CD4-positive, alpha-beta memory T cell (primary cell): ENCODE results near the gene SEMA5B. TPM values are rescaled to one million over a fixed set of nuclear protein-coding genes. Genes with fewer than 3 reads are reported as not detected.
A peak's percentile ranks its signal among the peaks of the same experiment; 100 is the strongest.

Experiments
- CTCF ChIA-PET: fragments of 350-600 bp; sonication (Branson Sonifier 250); formaldehyde crosslinking; loops from one replicate; lab custom pipeline; 2021; ENCODE audit warnings: inconsistent platforms; ENCODE audit not compliant: partially characterized antibody; lab: Charles Lee
- POLR2A ChIA-PET: fragments of 350-600 bp; sonication (Branson Sonifier 250); formaldehyde crosslinking; loops from one replicate; lab custom pipeline; 2021; ENCODE audit not compliant: partially characterized antibody; lab: Charles Lee
- DNase-seq, 5 donors: peaks; one replicate each; pipeline versions ENCODE4 v3.0.0 to v3.0.0-alpha.2; 2020 to 2022; ENCODE audit warnings: mixed read lengths in 1 of 5
- H3K27ac ChIP-seq: one replicate; pipeline ENCODE4 v1.7.0; 2013; ENCODE audit warnings: low read depth, low read length
- H3K27me3 ChIP-seq: 2 replicates; pipeline ENCODE4 v1.7.0; 2013; ENCODE audit warnings: mild to moderate bottlenecking, low read length, moderate library complexity; ENCODE audit not compliant: insufficient read depth
- H3K36me3 ChIP-seq: 2 replicates; pipeline ENCODE4 v1.7.0; 2013; ENCODE audit warnings: mild to moderate bottlenecking, low read length, moderate library complexity; ENCODE audit not compliant: insufficient read depth
- H3K4me1 ChIP-seq: 2 replicates; pipeline ENCODE4 v1.7.0; 2013; ENCODE audit warnings: mild to moderate bottlenecking, low read length, moderate library complexity; ENCODE audit not compliant: insufficient read depth
- H3K4me3 ChIP-seq, 2 donors: one replicate each; pipeline ENCODE4 v1.7.0; 2013; ENCODE audit warnings: low read length in 2 of 2, mild to moderate bottlenecking in 1 of 2
- H3K9me3 ChIP-seq, 2 donors: one replicate each; pipeline ENCODE4 v1.7.0; 2013; ENCODE audit warnings: low read length in 2 of 2, control low read depth in 1 of 2; ENCODE audit not compliant: control insufficient read depth in 1 of 2
- H3K27ac Mint-ChIP-seq, 7 donors: one replicate each; pipeline ENCODE4 v1.8.0; 2020 to 2021; ENCODE audit warnings: mixed read lengths in 7 of 7, mild to moderate bottlenecking in 6 of 7, inconsistent platforms in 3 of 7, moderate library complexity in 3 of 7
- H3K27me3 Mint-ChIP-seq, 2 donors: one replicate each; pipeline ENCODE4 v1.8.0; 2020 to 2021; ENCODE audit warnings: mixed read lengths in 2 of 2
- H3K36me3 Mint-ChIP-seq, 2 donors: one replicate each; pipeline ENCODE4 v1.8.0; 2020 to 2021; ENCODE audit warnings: mixed read lengths in 2 of 2, inconsistent platforms in 1 of 2, mild to moderate bottlenecking in 1 of 2
- H3K4me1 Mint-ChIP-seq, 4 donors: one replicate each; pipeline ENCODE4 v1.8.0; 2020 to 2021; ENCODE audit warnings: mixed read lengths in 4 of 4, mild to moderate bottlenecking in 1 of 4
- H3K4me3 Mint-ChIP-seq, 8 donors: one replicate each; pipeline ENCODE4 v1.8.0; 2020 to 2021; ENCODE audit warnings: mixed read lengths in 8 of 8, mild to moderate bottlenecking in 7 of 8, moderate library complexity in 6 of 8, inconsistent platforms in 3 of 8
- H3K9me3 Mint-ChIP-seq, 8 donors: one replicate each; pipeline ENCODE4 v1.8.0; 2020 to 2021; ENCODE audit warnings: mixed read lengths in 8 of 8, mild to moderate bottlenecking in 5 of 8, inconsistent platforms in 3 of 8, moderate library complexity in 1 of 8
- intact Hi-C: fragments of 100-400 bp; cut with micrococcal nuclease; formaldehyde crosslinking; loops from one replicate; pipeline ENCODE4 v1.15.1; 2023
- polyA plus RNA-seq, 2 donors: library from polyadenylated mRNA; unstranded; fragments of 300-500 nt; fragmentation: Illumina TruSeq; gene quantifications; one replicate each; pipeline ENCODE4 v1.2.3, GENCODE V29; 2021
- total RNA-seq, 2 experiments: library from RNA; stranded (reverse); gene quantifications; one replicate each; pipeline ENCODE4 v1.2.3, GENCODE V29; 2021

SEMA5B gene
- total and polyA plus RNA-seq, 4 experiments from 2014 or later, result not detected

DNA sequence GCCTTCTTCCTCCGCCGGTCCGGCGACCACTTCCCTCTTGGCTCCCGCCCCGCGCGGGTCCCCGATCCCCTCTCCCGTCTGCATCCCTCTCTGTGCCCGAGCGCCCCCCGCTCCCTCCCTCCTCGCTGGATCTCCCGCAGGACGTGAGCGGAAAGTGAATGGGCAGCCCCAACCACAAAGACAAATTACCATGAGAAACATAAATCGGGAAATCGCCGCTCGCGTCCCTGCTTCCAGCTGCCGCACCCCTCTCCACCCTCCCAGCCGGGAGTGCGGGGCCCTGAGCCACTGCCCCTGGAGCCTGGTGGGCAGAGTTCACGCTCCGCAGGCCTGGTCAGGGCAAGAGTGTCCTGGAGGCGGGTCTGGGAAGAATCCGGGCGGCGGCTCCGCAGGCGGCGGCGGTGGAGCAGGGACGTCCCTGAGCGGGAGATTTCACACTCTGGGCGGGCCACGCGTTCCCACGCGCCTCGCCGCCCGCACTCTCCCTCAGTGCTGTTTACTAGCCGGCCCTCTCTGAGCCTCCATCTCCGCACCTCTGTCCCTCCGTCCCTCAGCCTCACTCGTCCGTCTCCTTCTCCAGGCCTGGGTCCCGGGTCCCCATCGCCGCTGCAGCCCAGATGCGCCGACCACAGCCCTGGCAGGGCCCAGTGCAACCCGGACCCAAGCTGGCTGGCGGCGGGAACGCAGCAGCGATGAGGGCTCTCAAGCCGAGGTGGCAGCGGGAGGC, 835 bp downstream of the SEMA5B start:
- Histone ChIP-seq H3K36me3 (no peaks in the 10 kb centered on the region), H3K4me1 (peaks cover 19% of the 10 kb centered on the region), H3K27me3 (peaks cover 48% of the 10 kb centered on the region), H3K4me3 (peak overlapping the region in 1 of 2 donors; percentile 41), H3K9me3 (no peaks in the 10 kb centered on the region), H3K27ac (no peak overlapping the region)
- peaks cover 9 to 22% (median 16%) of the 10 kb centered on the region in 4 donors for H3K4me1 Mint-ChIP-seq
- peaks cover 43 to 63% of the 10 kb centered on the region in 2 donors for H3K27me3 Mint-ChIP-seq
- CTCF ChIA-PET, result interaction anchor here (0.6 to 4.5 kb wide), 10 partner anchors 7 to 1480 kb away, joined by 3 to 32 read pairs (median 4); partner anchors contain the start of genes POLQ and SEC22A
- H3K9me3 Mint-ChIP-seq, result peaks cover 0 to 2% (median 0%) of the 10 kb centered on the region in 8 donors
- no peak overlapping the region for H3K27ac Mint-ChIP-seq
- POLR2A ChIA-PET, result no interaction called here
- DNase-seq, result peak in 4 of 5 donors; percentile 6 to 11 (median 9)
- no peaks in the 10 kb centered on the region for H3K36me3 Mint-ChIP-seq
- intact Hi-C loops, result no loop called here
- H3K4me3 Mint-ChIP-seq, result peak overlapping the region; percentile 63 to 85 (median 73)

DNA sequence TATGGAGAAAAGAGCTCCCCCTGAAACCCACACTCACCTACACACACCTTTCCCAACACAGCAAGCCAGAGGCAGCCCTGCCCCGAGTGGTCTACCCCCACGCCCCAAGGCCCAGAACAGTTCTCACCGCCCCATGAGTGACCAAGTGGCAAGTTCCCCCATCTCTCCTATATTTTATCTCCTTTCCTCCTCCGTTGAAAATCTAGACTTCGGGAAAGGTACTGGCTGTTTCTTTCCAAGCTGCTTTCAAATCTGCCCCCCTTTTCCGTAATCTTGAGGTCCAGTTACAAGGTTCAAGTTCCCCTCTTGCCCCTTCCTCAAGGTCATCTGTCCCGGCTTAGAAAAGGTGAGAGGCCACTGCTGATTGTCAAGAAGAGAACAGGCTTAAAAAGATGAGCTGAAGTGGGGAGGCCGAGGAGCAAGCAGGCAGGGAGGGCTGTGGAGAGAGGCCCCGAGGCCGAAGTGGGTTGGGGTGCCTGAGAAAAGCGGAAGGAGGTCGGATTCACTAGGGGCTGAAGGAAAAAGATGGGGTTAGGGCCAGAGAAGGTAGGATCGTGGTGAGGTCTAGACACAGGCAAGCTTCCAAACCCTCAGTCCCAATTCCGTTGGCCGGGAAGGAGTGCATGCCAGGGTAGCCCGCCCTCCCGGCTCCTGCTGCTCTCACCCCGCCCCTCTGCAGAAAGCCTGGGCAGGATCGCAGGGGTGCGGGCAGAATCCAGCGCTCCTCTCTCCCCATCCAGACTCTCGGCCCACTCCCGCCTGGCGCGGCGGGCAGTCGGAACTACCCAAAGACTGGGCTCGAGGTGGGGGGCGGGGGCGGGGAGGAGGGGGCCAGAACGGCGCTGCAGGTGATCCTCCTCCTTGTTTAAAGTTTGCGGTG, 1.7 kb downstream of the SEMA5B start:
- Mint-ChIP-seq H3K9me3 (peaks cover 0 to 2% (median 0%) of the 10 kb centered on the region in 8 donors), H3K27ac (no peak overlapping the region), H3K4me3 (peak overlapping the region; percentile 51 to 85 (median 76)), H3K27me3 (peaks cover 50 to 69% of the 10 kb centered on the region in 2 donors), H3K4me1 (peaks cover 9 to 22% (median 16%) of the 10 kb centered on the region in 4 donors), H3K36me3 (no peaks in the 10 kb centered on the region)
- no peaks in the 10 kb centered on the region for H3K36me3 ChIP-seq
- H3K9me3 ChIP-seq, result no peaks in the 10 kb centered on the region
- intact Hi-C loops, result no loop called here
- H3K4me3 ChIP-seq, result no peak overlapping the region
- H3K4me1 ChIP-seq, result peaks cover 19% of the 10 kb centered on the region
- H3K27ac ChIP-seq, result no peak overlapping the region
- CTCF ChIA-PET, result interaction anchor here (1.0 kb wide), 1 partner anchor 271 kb away, joined by 4 read pairs; no protein-coding TSS in a partner anchor
- POLR2A ChIA-PET, result no interaction called here
- no peak for DNase-seq
- H3K27me3 ChIP-seq, result peaks cover 48% of the 10 kb centered on the region

DNA sequence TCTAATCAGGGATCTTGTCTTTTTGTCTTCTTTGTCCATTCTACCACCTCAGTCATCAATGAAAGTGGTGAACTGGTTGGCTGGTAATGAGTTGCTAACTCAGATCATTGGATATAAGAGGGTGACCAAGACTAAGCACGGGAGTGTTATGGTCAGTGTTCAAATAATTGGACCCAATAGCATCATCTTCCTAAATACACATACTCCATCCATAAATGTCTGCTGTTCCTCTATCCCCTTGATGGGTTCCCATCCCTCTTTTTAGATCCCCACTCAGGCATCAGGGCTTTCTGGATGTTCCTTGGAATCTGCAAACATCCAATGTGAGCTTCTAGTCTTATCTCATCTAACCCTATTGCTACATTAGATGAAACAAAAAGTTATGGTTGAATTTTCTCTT, 3.5 kb downstream of the SEMA5B start:
- no peak for DNase-seq
- H3K9me3 ChIP-seq, result no peaks in the 10 kb centered on the region
- POLR2A ChIA-PET, result no interaction called here
- H3K27me3 ChIP-seq, result peaks cover 31% of the 10 kb centered on the region
- H3K4me3 Mint-ChIP-seq, result peak overlapping the region in 1 of 8 donors; percentile 13
- no peak overlapping the region for H3K4me3 ChIP-seq
- intact Hi-C loops, result no loop called here
- CTCF ChIA-PET, result no interaction called here
- peaks cover 9 to 22% (median 16%) of the 10 kb centered on the region in 4 donors for H3K4me1 Mint-ChIP-seq
- H3K27ac Mint-ChIP-seq, result no peak overlapping the region
- peaks cover 19% of the 10 kb centered on the region for H3K4me1 ChIP-seq
- no peak overlapping the region for H3K27ac ChIP-seq
- peaks cover 0 to 2% (median 0%) of the 10 kb centered on the region in 8 donors for H3K9me3 Mint-ChIP-seq
- peaks cover 47 to 67% of the 10 kb centered on the region in 2 donors for H3K27me3 Mint-ChIP-seq
- H3K36me3 ChIP-seq, result no peaks in the 10 kb centered on the region
- H3K36me3 Mint-ChIP-seq, result no peaks in the 10 kb centered on the region

DNA sequence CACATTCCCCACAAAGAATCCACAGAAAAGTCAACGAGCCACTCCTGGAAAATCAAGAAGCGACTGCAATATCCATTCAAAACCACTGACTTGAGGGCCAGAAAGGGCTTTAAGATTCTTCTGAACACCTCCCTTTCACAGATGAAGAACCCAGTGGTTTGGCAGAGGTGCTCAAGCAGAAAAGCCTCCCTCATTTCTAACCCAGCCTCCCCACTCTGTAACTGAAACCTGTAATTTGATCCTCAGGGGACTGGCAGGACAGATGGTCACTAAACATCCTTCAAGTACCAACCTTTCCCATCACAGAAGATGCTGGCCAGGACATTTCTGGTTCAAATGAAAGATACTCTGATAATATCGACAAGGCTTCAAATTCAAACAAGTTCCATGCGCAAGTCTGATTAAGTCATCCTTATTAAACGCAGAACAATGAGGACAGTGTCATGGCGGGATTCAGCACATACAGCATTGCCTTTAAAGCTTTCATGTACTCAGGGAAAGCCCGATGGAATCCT, 5.5 kb downstream of the SEMA5B start:
- Histone ChIP-seq H3K27ac (no peak overlapping the region), H3K4me1 (peaks cover 7% of the 10 kb centered on the region), H3K27me3 (peaks cover 20% of the 10 kb centered on the region), H3K9me3 (no peaks in the 10 kb centered on the region), H3K4me3 (no peak overlapping the region), H3K36me3 (no peaks in the 10 kb centered on the region)
- no peak for DNase-seq
- CTCF ChIA-PET, result no interaction called here
- H3K27ac Mint-ChIP-seq, result no peak overlapping the region
- peaks cover 0 to 2% (median 0%) of the 10 kb centered on the region in 8 donors for H3K9me3 Mint-ChIP-seq
- no peak overlapping the region for H3K4me3 Mint-ChIP-seq
- intact Hi-C loops, result no loop called here
- no peaks in the 10 kb centered on the region for H3K36me3 Mint-ChIP-seq
- POLR2A ChIA-PET, result no interaction called here
- peaks cover 4 to 15% (median 9%) of the 10 kb centered on the region in 4 donors for H3K4me1 Mint-ChIP-seq
- H3K27me3 Mint-ChIP-seq, result peaks cover 43 to 65% of the 10 kb centered on the region in 2 donors

DNA sequence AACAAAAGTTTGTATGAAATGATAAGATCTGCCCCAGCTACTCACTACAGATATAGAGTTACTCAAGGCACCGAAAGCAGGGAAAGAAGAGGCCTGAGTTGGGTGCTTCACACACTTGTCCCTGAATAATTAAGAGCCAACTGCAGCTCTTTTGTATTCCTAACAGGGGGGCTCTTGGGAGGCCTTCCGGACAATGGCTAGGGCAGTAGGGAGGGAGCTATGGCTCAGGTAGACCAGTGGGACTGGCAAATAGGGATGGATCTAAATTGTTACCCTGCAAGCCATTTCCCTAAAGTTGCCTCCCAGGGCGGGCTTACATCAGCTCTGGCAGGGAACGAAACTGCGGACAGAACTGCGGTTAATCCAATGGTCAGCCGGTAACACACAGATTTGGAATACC, 6.2 kb downstream of the SEMA5B start:
- H3K4me1 Mint-ChIP-seq, result peaks cover 2 to 8% (median 5%) of the 10 kb centered on the region in 4 donors
- Histone ChIP-seq H3K27ac (no peak overlapping the region), H3K27me3 (peaks cover 20% of the 10 kb centered on the region), H3K36me3 (no peaks in the 10 kb centered on the region), H3K4me1 (peaks cover under 1% of the 10 kb centered on the region), H3K4me3 (no peak overlapping the region), H3K9me3 (no peaks in the 10 kb centered on the region)
- peaks cover 0 to 2% (median 0%) of the 10 kb centered on the region in 8 donors for H3K9me3 Mint-ChIP-seq
- no peak for DNase-seq
- no peak overlapping the region for H3K27ac Mint-ChIP-seq
- peak overlapping the region in 1 of 8 donors; percentile 57 for H3K4me3 Mint-ChIP-seq
- H3K36me3 Mint-ChIP-seq, result no peaks in the 10 kb centered on the region
- ChIA-PET POLR2A (no interaction called here), CTCF (interaction anchor here (1.3 kb wide), 1 partner anchor 266 kb away, joined by 4 read pairs; no protein-coding TSS in a partner anchor)
- H3K27me3 Mint-ChIP-seq, result peaks cover 41 to 63% of the 10 kb centered on the region in 2 donors
- intact Hi-C loops, result no loop called here

DNA sequence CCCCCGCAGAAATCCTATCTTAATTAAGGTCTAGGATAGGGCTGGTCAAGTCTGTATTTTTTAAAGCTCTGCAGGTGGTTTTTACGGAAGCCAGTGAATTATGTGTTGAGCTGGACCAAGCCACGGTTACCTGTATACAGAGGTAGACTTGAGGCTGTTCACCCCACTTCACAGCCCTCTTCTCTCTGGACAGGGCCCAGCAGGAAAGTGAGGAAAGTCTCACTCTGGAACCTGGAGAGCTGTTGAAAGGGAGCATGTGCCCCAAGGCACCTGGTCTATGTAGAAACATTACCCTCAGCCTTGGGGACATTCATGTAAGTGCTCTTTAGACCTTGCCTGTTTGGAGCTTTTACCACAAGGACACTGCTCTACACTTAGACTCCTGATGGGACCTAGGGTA, 6.9 kb downstream of the SEMA5B start:
- H3K4me3 ChIP-seq, result no peak overlapping the region
- H3K9me3 ChIP-seq, result no peaks in the 10 kb centered on the region
- CTCF ChIA-PET, result interaction anchor here (1.0 to 3.5 kb wide), 3 partner anchors 8 to 265 kb away, joined by 3 to 20 read pairs (median 4); partner anchors contain the start of gene SEMA5B
- H3K27me3 ChIP-seq, result peaks cover 17% of the 10 kb centered on the region
- intact Hi-C loops, result no loop called here
- H3K27ac ChIP-seq, result no peak overlapping the region
- POLR2A ChIA-PET, result no interaction called here
- Mint-ChIP-seq H3K4me3 (no peak overlapping the region), H3K36me3 (no peaks in the 10 kb centered on the region), H3K27me3 (peaks cover 37 to 60% of the 10 kb centered on the region in 2 donors), H3K9me3 (peaks cover 0 to 2% (median 0%) of the 10 kb centered on the region in 8 donors), H3K27ac (no peak overlapping the region), H3K4me1 (peaks cover 0 to 3% (median 1%) of the 10 kb centered on the region in 4 donors)
- no peak for DNase-seq
- no peaks in the 10 kb centered on the region for H3K36me3 ChIP-seq
- H3K4me1 ChIP-seq, result no peaks in the 10 kb centered on the region
